Adrenal gland (tissue), 12 donors: Measurements from ENCODE around the gene BOK. TPM values are rescaled to one million over a fixed set of nuclear protein-coding genes. Genes with fewer than 3 reads are reported as not detected.
A peak's percentile ranks its signal among the peaks of the same experiment; 100 is the strongest.

Experiments
- DNase-seq, 7 donors: peaks; one replicate each; pipeline ENCODE4 v3.0.0-alpha.2; 2019 to 2020
- H3K27ac ChIP-seq, 5 donors: fragments of 200-600 bp; sonication (generic) in 4 of 5; 1 replicate in 3 of 5; 2 replicates in 2 of 5; pipeline versions ENCODE4 v1.5.1 to v1.8.0; 2016 to 2020; ENCODE audit warnings: mild to moderate bottlenecking in 1 of 5
- H3K27me3 ChIP-seq: fragments of 200-600 bp; 2 replicates; pipeline ENCODE4 v1.8.0; 2021
- H3K36me3 ChIP-seq, 2 donors: fragments of 200-600 bp; replicated peaks in 1 of 2; 1 replicate in 1 of 2; 2 replicates in 1 of 2; pipeline versions ENCODE4 v1.5.1 to v1.8.0; 2018 to 2022
- H3K4me1 ChIP-seq, 2 donors: fragments of 200-600 bp; replicated peaks in 1 of 2; 1 replicate in 1 of 2; 2 replicates in 1 of 2; pipeline versions ENCODE4 v1.5.1 to v1.8.0; 2018 to 2021
- H3K4me3 ChIP-seq, 4 donors: fragments of 200-600 bp; sonication (generic) in 3 of 4; one replicate each; pipeline ENCODE4 v1.5.1; 2016 to 2018
- H3K9me3 ChIP-seq, 3 donors: fragments of 200-600 bp; sonication (generic) in 1 of 3; replicated peaks in 1 of 3; 1 replicate in 2 of 3; 2 replicates in 1 of 3; pipeline versions ENCODE4 v1.5.1 to v1.8.0; 2016 to 2021
- POLR2A ChIP-seq, 2 donors: fragments of 450-650 bp; IDR thresholded peaks; one replicate each; pipeline ENCODE4 v1.6.1; 2017; ENCODE audit warnings: antibody characterized with exemption in 2 of 2, mild to moderate bottlenecking in 2 of 2, moderate library complexity in 1 of 2
- WGBS, 4 donors: extraction: QIAGEN DNeasy Blood & Tissue Kit in 2 of 4; methylation state at CpG; one replicate each; pipeline versions ENCODE4 v1.1.5 to v1.1.7; 2013 to 2017; 5-methylcytosine and 5-hydroxymethylcytosine counted together
- intact Hi-C, 2 donors: fragments of 100-400 bp; cut with DNase I; formaldehyde crosslinking; loops; one replicate each; pipeline versions ENCODE4 v1.14.1 to v1.15.0; 2022 to 2023
- polyA plus RNA-seq, 3 donors: library from polyadenylated mRNA; stranded (reverse); fragments of 200-250 nt in 2 of 3; fragments of 350-450 nt in 1 of 3; fragmentation: Illumina TruSeq in 1 of 3; extraction: RNeasy Lipid Tissue Mini Kit (QIAGEN cat#74804) in 1 of 3; gene quantifications; one replicate each; pipeline ENCODE4 v1.2.3, GENCODE V29; 2013 to 2014
- total RNA-seq, 9 donors: library from RNA; depleted of rRNA in 4 of 9; stranded (reverse); fragments of >200 nt in 4 of 9; fragments of 120-200 nt in 1 of 9; fragmentation: NEBNext Ultra II Directional in 1 of 9; extraction: Animal tissue kit (Norgen Biotek cat#: 25700) in 1 of 9; gene quantifications; one replicate each; pipeline versions ENCODE4 v1.1.0 to v1.2.4, GENCODE V29; 2013 to 2023
- TF ChIP-seq, protein P1 (sequence below), 6 experiments: fragments of 450-650 bp in 4 of 6; fragments of 200-600 bp in 2 of 6; sonication (generic) in 1 of 6; IDR thresholded peaks; 1 replicate in 5 of 6; 2 replicates in 1 of 6; pipeline versions ENCODE4 v1.5.1 to v1.8.0; 2016 to 2021; ENCODE audit warnings: antibody characterized with exemption in 6 of 6, mild to moderate bottlenecking in 2 of 6, moderate library complexity in 1 of 6
- donor health status: healthy with polysubstance abuse.
- donor health status: Bipolar disorder and iron deficiency.
- donor health status: DM: yes; HTN: yes; CAD: no.
- donor health status: DM: no; HTN: no; CAD: no.
- donor health status: DM: no; HTN: no; CAD: no.
- donor health status: DM: yes; HTN: yes; CAD: no.

The BOK gene
- total and polyA plus RNA-seq, 12 donors, result 2.9 to 41.7 (median 13.9) TPM

DNA sequence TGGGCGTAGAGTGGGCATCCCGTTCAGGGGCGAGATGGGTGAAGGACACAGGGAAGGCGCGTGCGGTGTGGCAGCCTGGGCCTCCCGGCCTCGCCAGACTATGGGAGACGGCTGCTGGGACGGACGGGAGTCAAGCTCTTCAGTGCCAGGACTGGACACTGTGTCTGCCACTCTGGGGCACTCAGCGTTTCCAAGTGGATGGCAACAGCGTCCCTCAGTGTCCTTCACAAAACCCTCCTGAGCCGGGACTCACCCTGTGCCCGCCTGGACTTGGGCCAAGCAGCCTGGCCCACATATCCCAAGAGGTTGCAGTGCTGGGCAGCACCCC, 16.3 kb upstream of the BOK start:
- Histone ChIP-seq H3K27me3 (no peaks in the 10 kb centered on the region), H3K27ac (no peak overlapping the region), H3K4me1 (peaks cover 12 to 16% of the 10 kb centered on the region in 2 donors), H3K4me3 (peak overlapping the region in 1 of 4 donors; percentile 58), H3K9me3 (no peaks in the 10 kb centered on the region), H3K36me3 (no peaks in the 10 kb centered on the region)
- DNase-seq, result peak in 5 of 7 donors; percentile 56 to 74 (median 56)
- intact Hi-C loops, result no loop called here
- 36 to 64% (median 44%) methylated on average over 1 to 15 of the region's 15 CpGs for WGBS, 4 donors
- no peak for TF ChIP-seq POLR2A (IDR thresholded peaks at IDR 0.05)
- TF ChIP-seq, protein P1, sequence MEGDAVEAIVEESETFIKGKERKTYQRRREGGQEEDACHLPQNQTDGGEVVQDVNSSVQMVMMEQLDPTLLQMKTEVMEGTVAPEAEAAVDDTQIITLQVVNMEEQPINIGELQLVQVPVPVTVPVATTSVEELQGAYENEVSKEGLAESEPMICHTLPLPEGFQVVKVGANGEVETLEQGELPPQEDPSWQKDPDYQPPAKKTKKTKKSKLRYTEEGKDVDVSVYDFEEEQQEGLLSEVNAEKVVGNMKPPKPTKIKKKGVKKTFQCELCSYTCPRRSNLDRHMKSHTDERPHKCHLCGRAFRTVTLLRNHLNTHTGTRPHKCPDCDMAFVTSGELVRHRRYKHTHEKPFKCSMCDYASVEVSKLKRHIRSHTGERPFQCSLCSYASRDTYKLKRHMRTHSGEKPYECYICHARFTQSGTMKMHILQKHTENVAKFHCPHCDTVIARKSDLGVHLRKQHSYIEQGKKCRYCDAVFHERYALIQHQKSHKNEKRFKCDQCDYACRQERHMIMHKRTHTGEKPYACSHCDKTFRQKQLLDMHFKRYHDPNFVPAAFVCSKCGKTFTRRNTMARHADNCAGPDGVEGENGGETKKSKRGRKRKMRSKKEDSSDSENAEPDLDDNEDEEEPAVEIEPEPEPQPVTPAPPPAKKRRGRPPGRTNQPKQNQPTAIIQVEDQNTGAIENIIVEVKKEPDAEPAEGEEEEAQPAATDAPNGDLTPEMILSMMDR (IDR thresholded peaks at IDR 0.05), result no peak

DNA sequence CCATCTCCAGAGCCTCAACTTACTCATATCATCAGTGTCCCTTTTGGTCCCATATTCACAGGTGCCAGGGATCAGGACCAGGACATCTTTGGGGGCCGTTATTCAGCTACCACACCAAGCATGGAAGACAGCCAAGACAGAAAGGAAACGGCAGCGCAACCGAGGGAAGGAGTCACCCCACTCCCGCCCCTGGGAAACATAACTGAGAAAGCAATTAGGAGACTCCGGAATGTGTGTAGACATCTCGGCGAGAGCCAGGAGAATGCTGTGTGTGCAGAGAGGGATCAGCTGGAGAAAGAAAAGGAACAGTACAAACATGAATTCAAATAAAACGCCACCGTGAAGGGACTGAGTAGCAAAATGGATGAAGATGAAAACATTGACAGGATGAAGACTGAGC, 13.4 kb upstream of the BOK start:
- Histone ChIP-seq H3K4me1 (peaks cover 12 to 16% of the 10 kb centered on the region in 2 donors), H3K4me3 (no peak overlapping the region), H3K27ac (no peak overlapping the region), H3K36me3 (no peaks in the 10 kb centered on the region), H3K9me3 (no peaks in the 10 kb centered on the region), H3K27me3 (no peaks in the 10 kb centered on the region)
- intact Hi-C loops, result no loop called here
- DNase-seq, result no peak
- TF ChIP-seq POLR2A (IDR thresholded peaks at IDR 0.05), result no peak
- TF ChIP-seq, protein P1 (IDR thresholded peaks at IDR 0.05), result no peak
- 47 to 54% (median 50%) methylated on average over 10 of the region's 10 CpGs for WGBS, 4 donors

DNA sequence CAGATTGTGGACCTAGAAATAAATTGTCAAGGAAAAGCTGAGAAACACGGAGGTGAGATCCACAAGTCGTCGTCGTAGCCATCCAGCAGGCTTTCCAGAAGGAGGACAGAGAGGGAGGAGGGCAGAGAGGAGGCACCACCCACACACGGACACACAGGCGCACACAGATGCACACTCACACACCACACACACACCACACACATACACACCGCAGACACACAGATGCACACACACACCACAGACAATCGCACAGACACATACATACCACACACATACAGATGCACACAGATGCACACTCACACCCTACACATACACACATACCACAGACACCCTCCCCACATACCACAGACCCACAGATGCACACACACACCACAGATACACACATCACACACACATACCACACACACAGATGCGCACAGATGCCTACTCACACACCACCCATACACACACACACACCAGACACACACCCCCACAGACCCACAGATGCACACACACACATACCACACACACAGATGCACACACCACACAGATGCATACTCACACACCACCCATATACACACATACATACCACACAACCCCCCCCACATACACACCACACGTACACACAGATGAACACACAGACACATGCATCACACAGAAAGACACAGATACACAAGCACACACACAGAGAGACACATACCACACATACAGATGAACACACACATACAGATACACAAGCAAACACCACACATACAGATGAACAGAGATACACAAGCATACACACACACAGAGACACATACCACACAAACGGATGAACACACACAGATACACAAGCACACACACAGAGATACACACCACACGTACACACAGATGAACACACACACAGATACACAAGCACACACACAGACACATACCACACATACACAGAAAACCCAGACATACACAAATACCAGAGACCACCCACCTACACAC, 12.7 kb upstream of the BOK start:
- Histone ChIP-seq H3K27ac (no peak overlapping the region), H3K4me1 (peaks cover 9 to 13% of the 10 kb centered on the region in 2 donors), H3K36me3 (no peaks in the 10 kb centered on the region), H3K27me3 (no peaks in the 10 kb centered on the region), H3K9me3 (no peaks in the 10 kb centered on the region), H3K4me3 (no peak overlapping the region)
- no peak for DNase-seq
- 65 to 75% (median 70%) methylated on average over 12 of the region's 12 CpGs for WGBS, 4 donors
- TF ChIP-seq, protein P1 (IDR thresholded peaks at IDR 0.05), result no peak
- no peak for TF ChIP-seq POLR2A (IDR thresholded peaks at IDR 0.05)
- intact Hi-C loops, result no loop called here

DNA sequence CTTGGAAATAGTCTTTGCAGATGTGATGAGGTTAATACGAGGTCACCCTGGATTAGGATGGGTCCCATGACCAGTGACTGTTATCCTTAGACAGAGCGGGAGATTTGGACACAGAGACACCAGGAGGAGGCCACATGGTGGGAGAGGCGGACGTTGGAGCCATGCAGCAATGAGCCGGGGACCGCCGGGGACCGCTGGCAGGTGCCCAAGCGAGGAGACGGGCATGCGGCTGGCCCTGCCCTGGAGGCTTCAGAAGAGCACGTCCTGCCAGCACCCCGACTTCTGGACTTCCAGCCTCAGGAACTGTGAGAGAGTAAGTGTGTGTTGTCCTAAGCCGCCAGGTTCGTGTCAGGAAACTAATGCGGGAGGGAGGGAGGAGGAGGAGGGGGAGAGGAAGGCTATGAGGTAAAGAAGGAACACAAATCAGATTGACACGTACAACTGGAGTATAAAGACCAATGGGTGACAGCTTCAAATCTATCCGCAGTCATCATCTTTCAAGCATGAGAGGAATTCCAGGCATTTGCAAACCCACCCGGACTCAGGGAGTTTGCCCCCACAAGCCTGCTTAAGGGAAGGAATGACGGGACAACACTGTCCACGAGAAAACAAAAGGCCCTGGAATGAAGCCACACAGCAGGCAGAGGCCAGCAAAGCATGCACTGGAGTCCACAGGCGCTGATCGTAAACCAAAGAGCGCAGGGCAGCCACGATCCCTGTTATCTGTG, 11.6 kb upstream of the BOK start:
- TF ChIP-seq, protein P1 (IDR thresholded peaks at IDR 0.05), result no peak
- no peak for TF ChIP-seq POLR2A (IDR thresholded peaks at IDR 0.05)
- Histone ChIP-seq H3K27me3 (no peaks in the 10 kb centered on the region), H3K27ac (no peak overlapping the region), H3K4me3 (no peak overlapping the region), H3K9me3 (no peaks in the 10 kb centered on the region), H3K36me3 (no peaks in the 10 kb centered on the region), H3K4me1 (peaks cover under 1 to 1% of the 10 kb centered on the region in 2 donors)
- intact Hi-C loops, result no loop called here
- no peak for DNase-seq
- 44 to 54% (median 52%) methylated on average over 21 to 25 of the region's 25 CpGs for WGBS, 4 donors
